ENCODE data around the gene MAP3K20.

DNA sequence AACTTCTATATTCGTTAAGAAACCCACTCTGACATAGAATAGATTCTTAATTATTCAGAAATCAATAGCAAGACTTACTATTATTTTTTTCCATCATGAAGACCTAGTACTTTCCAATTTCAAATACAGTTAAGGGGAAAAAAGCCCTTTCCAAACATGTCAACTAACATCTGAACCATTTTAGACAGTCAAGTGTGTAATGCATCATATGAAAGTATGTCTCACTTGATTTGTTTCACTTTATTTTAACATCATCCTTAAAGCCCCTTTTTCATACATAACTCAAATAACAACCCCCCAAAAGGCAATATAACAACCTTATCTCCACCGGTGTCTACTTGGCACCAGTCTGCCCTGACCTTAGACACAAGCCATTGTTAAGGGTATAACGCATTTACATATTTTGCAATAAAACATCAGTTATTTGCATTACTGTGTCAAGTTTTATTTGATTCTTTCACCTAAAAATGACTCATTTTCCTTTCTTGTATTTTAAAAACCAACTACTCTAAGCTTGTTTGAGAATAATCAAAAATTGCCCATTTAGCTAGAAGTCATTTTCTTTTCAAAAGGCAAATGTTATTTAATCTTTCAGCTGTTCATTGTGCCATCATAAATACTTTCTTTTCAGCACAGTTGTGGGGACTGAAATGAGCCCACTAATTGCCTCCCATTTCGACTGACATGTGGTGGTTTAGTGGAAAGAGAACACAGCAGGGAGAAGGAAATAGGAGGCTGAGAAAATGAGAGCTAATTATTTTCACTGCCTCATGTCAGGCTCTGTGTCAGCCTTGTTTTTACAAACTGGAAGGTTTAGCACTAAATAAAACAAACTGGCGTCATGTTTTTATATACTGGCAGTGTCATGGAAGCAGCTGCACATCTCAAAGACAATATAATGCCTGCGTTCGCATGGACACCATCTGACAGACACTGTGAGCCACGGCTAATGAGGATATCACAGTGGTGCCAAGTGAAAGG, 174.3 kb downstream of the MAP3K20 start:
- TF ChIP-seq POLR2AphosphoS5 (IDR thresholded peaks at IDR 0.05; ENCODE audit: low read length) (no peak), NR2C2 (IDR thresholded peaks at IDR 0.05; ENCODE audit: borderline replicate concordance, control insufficient read depth, insufficient read length, low read depth) (no peak), SP1 (IDR thresholded peaks at IDR 0.05; ENCODE audit: low read depth, low read length) (no peak), CHD4 (IDR thresholded peaks at IDR 0.05) (no peak), POLR2A (IDR thresholded peaks at IDR 0.05; ENCODE audit: low read depth, low read length) (no peak), RFX5 (IDR thresholded peaks at IDR 0.05; ENCODE audit: low read depth, low read length) (no peak)
- TF ChIP-seq, protein P1, sequence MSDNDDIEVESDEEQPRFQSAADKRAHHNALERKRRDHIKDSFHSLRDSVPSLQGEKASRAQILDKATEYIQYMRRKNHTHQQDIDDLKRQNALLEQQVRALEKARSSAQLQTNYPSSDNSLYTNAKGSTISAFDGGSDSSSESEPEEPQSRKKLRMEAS (IDR thresholded peaks at IDR 0.05; ENCODE audit: low read depth, low read length), result no peak
- TF ChIP-seq, protein P2, sequence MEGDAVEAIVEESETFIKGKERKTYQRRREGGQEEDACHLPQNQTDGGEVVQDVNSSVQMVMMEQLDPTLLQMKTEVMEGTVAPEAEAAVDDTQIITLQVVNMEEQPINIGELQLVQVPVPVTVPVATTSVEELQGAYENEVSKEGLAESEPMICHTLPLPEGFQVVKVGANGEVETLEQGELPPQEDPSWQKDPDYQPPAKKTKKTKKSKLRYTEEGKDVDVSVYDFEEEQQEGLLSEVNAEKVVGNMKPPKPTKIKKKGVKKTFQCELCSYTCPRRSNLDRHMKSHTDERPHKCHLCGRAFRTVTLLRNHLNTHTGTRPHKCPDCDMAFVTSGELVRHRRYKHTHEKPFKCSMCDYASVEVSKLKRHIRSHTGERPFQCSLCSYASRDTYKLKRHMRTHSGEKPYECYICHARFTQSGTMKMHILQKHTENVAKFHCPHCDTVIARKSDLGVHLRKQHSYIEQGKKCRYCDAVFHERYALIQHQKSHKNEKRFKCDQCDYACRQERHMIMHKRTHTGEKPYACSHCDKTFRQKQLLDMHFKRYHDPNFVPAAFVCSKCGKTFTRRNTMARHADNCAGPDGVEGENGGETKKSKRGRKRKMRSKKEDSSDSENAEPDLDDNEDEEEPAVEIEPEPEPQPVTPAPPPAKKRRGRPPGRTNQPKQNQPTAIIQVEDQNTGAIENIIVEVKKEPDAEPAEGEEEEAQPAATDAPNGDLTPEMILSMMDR (IDR thresholded peaks at IDR 0.05 in 2 of 3, conservative IDR thresholded peaks at IDR 0.05 in 1 of 3; ENCODE audit: control insufficient read depth in 2 of 3, extremely low read depth in 1 of 3, insufficient read depth in 1 of 3, low read depth in 3 of 3, low read length in 3 of 3), result no peak
